B cell (primary cell): ENCODE measurements around the gene TRAPPC5. TPM values are rescaled to one million over a fixed set of nuclear protein-coding genes. Genes with fewer than 3 reads are reported as not detected.

ENCODE experiments used
- ATAC-seq: fragments of 200-7000 bp; cut with Tn5 transposase; one replicate; pipeline ENCODE4 v1.10.0; 2021; ENCODE audit warnings: low read depth, mild to moderate bottlenecking, moderate number of reproducible peaks, moderate library complexity
- CTCF ChIA-PET: fragments of 350-600 bp; sonication (Branson Sonifier 250); formaldehyde crosslinking; loops from one replicate; lab custom pipeline; 2021; ENCODE audit warnings: antibody characterized with exemption, inconsistent platforms; lab: Charles Lee
- POLR2A ChIA-PET: fragments of 350-600 bp; sonication (Branson Sonifier 250); formaldehyde crosslinking; loops from one replicate; lab custom pipeline; 2021; ENCODE audit warnings: antibody characterized with exemption; lab: Charles Lee
- DNase-seq: peaks from one replicate; pipeline ENCODE4 v3.0.0; 2013
- H2AFZ ChIP-seq: 2 replicates; pipeline ENCODE4 v1.6.1; 2012; ENCODE audit warnings: mild to moderate bottlenecking, low read depth, low read length; ENCODE audit not compliant: insufficient read depth, poor library complexity, severe bottlenecking
- H3K27ac ChIP-seq, 2 donors: 1 replicate in 1 of 2; 2 replicates in 1 of 2; pipeline ENCODE4 v1.5.1; 2012 to 2013; ENCODE audit warnings: low read length in 2 of 2, mild to moderate bottlenecking in 2 of 2, moderate library complexity in 1 of 2
- H3K27me3 ChIP-seq, 4 experiments: fragments of 200-600 bp in 1 of 4; sonication (generic) in 1 of 4; replicated peaks in 1 of 4; 1 replicate in 2 of 4; 2 replicates in 2 of 4; pipeline versions ENCODE4 v1.6.1 to v1.7.0; 2013 to 2016; ENCODE audit warnings: low read length in 3 of 4, mild to moderate bottlenecking in 2 of 4, mixed read lengths in 1 of 4, moderate library complexity in 1 of 4; ENCODE audit not compliant: insufficient read depth in 4 of 4, control insufficient read depth in 3 of 4; ENCODE audit errors: control extremely low read depth in 1 of 4
- H3K36me3 ChIP-seq, 2 experiments: replicated peaks in 1 of 2; 1 replicate in 1 of 2; 2 replicates in 1 of 2; pipeline versions ENCODE4 v1.6.1 to v1.7.1; 2013; ENCODE audit warnings: low read length in 1 of 2; ENCODE audit not compliant: insufficient read depth in 2 of 2, control insufficient read depth in 1 of 2; ENCODE audit errors: control extremely low read depth in 1 of 2, extremely low read depth in 1 of 2
- H3K4me1 ChIP-seq, 2 donors: fragments of 200-600 bp in 1 of 2; sonication (generic) in 1 of 2; 1 replicate in 1 of 2; 2 replicates in 1 of 2; pipeline versions ENCODE4 v1.5.1 to v1.6.1; 2013 to 2017; ENCODE audit warnings: low read length in 2 of 2; ENCODE audit not compliant: control insufficient read depth in 2 of 2, insufficient read depth in 2 of 2
- H3K4me2 ChIP-seq: replicated peaks from 2 replicates; pipeline ENCODE3; 2012; ENCODE audit warnings: mild to moderate bottlenecking, low read depth, low read length; ENCODE audit not compliant: poor library complexity, severe bottlenecking
- H3K4me3 ChIP-seq, 5 experiments: fragments of 200-600 bp in 1 of 5; sonication (generic) in 1 of 5; 1 replicate in 3 of 5; 2 replicates in 2 of 5; pipeline versions ENCODE4 v1.5.1 to v1.7.0; 2011 to 2016; ENCODE audit warnings: low read length in 4 of 5, mild to moderate bottlenecking in 4 of 5, low read depth in 2 of 5, control low read depth in 1 of 5, moderate library complexity in 1 of 5; ENCODE audit not compliant: insufficient read depth in 1 of 5; ENCODE audit errors: control extremely low read depth in 1 of 5, extremely low read depth in 1 of 5
- H3K79me2 ChIP-seq: fragments of 200-600 bp; sonication (generic); one replicate; pipeline ENCODE4 v1.6.0; 2016; ENCODE audit warnings: low read length; ENCODE audit not compliant: control insufficient read depth, insufficient read depth
- H3K9ac ChIP-seq: fragments of 200-600 bp; sonication (generic); 2 replicates; pipeline ENCODE4 v1.6.1; 2017; ENCODE audit warnings: mild to moderate bottlenecking, low read length, moderate library complexity
- H3K9me3 ChIP-seq, 3 donors: one replicate each; pipeline versions ENCODE4 v1.6.1 to v1.7.1; 2013; ENCODE audit warnings: low read length in 2 of 3; ENCODE audit not compliant: control insufficient read depth in 2 of 3, insufficient read depth in 1 of 3; ENCODE audit errors: control extremely low read depth in 1 of 3
- H4K20me1 ChIP-seq: 2 replicates; pipeline ENCODE4 v1.6.0; 2012; ENCODE audit warnings: mild to moderate bottlenecking, low read length; ENCODE audit not compliant: insufficient read depth, control insufficient read depth, poor library complexity, severe bottlenecking
- H3K27ac Mint-ChIP-seq: one replicate; pipeline ENCODE4 v1.8.0; 2021; ENCODE audit warnings: mixed read lengths
- H3K27me3 Mint-ChIP-seq: one replicate; pipeline ENCODE4 v1.8.0; 2021; ENCODE audit warnings: mixed read lengths
- H3K4me1 Mint-ChIP-seq: one replicate; pipeline ENCODE4 v1.8.0; 2021; ENCODE audit warnings: mixed read lengths
- H3K4me3 Mint-ChIP-seq: one replicate; pipeline ENCODE4 v1.8.0; 2021; ENCODE audit warnings: mixed read lengths
- H3K9me3 Mint-ChIP-seq: one replicate; pipeline ENCODE4 v1.8.0; 2022; ENCODE audit warnings: mixed read lengths; ENCODE audit not compliant: insufficient read depth
- EZH2 ChIP-seq: IDR thresholded peaks from 2 replicates; pipeline ENCODE4 v1.6.1; 2012; ENCODE audit warnings: borderline replicate concordance, low read depth, mild to moderate bottlenecking, moderate library complexity, low read length; ENCODE audit not compliant: insufficient read depth, poor library complexity, severe bottlenecking
- WGBS: methylation state at CpG from one replicate; pipeline ENCODE4 v1.1.5; 2013; ENCODE audit warnings: missing lambda C conversion rate; ENCODE audit not compliant: insufficient coverage; 5-methylcytosine and 5-hydroxymethylcytosine counted together
- intact Hi-C: fragments of 100-400 bp; cut with micrococcal nuclease; formaldehyde crosslinking; loops from one replicate; pipeline ENCODE4 v1.10.0; 2022
- polyA plus RNA-seq: library from polyadenylated mRNA; depleted of rRNA; stranded (reverse); fragments of >200 nt; gene quantifications from 2 replicates; pipeline ENCODE4 v1.2.3, GENCODE V29; 2012
- total RNA-seq, 2 donors: library from RNA; stranded (reverse); fragments of 120-200 nt in 1 of 2; gene quantifications; 1 replicate in 1 of 2; 2 replicates in 1 of 2; pipeline versions ENCODE4 v1.2.3 to v1.2.4, GENCODE V29; 2013 to 2022
- TF ChIP-seq, protein P1 (sequence below): fragments of 200-600 bp; IDR thresholded peaks from one replicate; pipeline ENCODE4 v1.8.0; 2022; ENCODE audit warnings: antibody characterized with exemption, mild to moderate bottlenecking

Gene TRAPPC5
- total and polyA plus RNA-seq, 2 donors (not counting 1 experiment from before 2014, with no cell fraction given): 61.5 to 64.9 TPM

DNA sequence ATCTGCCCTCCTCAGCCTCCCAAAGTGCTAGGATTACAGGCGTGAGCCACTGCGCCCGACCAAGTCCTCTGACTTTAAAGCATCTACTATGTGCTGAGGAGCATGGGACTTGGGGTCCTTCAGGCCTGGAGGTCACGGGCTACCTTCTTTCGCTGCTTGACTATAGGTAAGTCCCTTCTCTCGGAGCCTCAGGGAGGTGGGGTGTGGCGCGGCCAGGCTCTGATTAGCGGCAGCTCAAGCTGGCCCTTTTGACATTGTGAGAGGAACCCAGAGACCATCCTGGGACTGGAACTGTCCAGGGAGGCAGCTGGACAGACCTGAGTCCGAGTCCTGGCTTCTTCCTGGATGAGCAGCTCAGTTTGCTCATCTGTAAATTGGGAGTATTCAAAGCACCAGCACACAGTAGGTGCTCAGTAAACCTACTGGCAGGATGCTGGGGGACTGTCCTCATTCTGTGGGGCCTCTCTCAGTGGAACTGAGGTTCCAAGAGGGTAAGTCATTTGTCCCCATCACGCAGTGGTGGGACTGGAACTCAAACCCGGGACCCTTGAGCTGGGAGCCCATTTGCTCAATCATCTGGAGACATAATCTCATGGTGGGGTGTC lies 20.5 kb downstream of the TRAPPC5 start:
- Histone ChIP-seq H3K9ac (peak overlapping the region; percentile 59), H3K9me3 (peaks cover 0 to 6% (median 0%) of the 10 kb centered on the region in 3 donors), H3K27me3 (no peaks in the 10 kb centered on the region), H3K4me1 (peaks cover 87 to 97% of the 10 kb centered on the region in 2 donors), H4K20me1 (no peaks in the 10 kb centered on the region), H3K27ac (peak overlapping the region; percentile 95 to 98), H3K36me3 (peaks cover 0 to 30% of the 10 kb centered on the region in 2 experiments), H3K79me2 (peaks cover 90% of the 10 kb centered on the region), H3K4me2 (peak overlapping the region; percentile 72), H2AFZ (no peak overlapping the region), H3K4me3 (peak overlapping the region; percentile 9 to 77 (median 72))
- peaks cover 85% of the 10 kb centered on the region for H3K4me1 Mint-ChIP-seq
- ChIA-PET POLR2A (interaction anchor here (0.5 to 2.6 kb wide), 7 partner anchors 10 to 112 kb away, joined by 3 to 15 read pairs (median 5); partner anchors contain the start of gene TRAPPC5), CTCF (interaction anchor here (0.6 to 8.3 kb wide), 4 partner anchors 12 to 111 kb away, joined by 3 to 58 read pairs (median 30); partner anchors contain the start of gene TRAPPC5)
- intact Hi-C loops: loop anchor here (10.0 kb wide), 1 partner anchor 356 kb away; the partner anchor contains the start of gene ARHGEF18
- 78% methylated on average over 11 of the region's 12 CpGs for WGBS
- no peaks in the 10 kb centered on the region for H3K27me3 Mint-ChIP-seq
- ATAC-seq (no peak), DNase-seq (no peak)
- H3K9me3 Mint-ChIP-seq: no peaks in the 10 kb centered on the region
- H3K27ac Mint-ChIP-seq: peak overlapping the region; percentile 100
- TF ChIP-seq, protein P1, sequence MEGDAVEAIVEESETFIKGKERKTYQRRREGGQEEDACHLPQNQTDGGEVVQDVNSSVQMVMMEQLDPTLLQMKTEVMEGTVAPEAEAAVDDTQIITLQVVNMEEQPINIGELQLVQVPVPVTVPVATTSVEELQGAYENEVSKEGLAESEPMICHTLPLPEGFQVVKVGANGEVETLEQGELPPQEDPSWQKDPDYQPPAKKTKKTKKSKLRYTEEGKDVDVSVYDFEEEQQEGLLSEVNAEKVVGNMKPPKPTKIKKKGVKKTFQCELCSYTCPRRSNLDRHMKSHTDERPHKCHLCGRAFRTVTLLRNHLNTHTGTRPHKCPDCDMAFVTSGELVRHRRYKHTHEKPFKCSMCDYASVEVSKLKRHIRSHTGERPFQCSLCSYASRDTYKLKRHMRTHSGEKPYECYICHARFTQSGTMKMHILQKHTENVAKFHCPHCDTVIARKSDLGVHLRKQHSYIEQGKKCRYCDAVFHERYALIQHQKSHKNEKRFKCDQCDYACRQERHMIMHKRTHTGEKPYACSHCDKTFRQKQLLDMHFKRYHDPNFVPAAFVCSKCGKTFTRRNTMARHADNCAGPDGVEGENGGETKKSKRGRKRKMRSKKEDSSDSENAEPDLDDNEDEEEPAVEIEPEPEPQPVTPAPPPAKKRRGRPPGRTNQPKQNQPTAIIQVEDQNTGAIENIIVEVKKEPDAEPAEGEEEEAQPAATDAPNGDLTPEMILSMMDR: no peak
- TF ChIP-seq EZH2: no peak
- H3K4me3 Mint-ChIP-seq: peak overlapping the region; percentile 89
